ENCODE data around the gene CS. TPM values are rescaled to one million over a fixed set of nuclear protein-coding genes. Genes with fewer than 3 reads are reported as not detected.

CS gene
- polyA plus RNA-seq, 3 donors = 55.7 to 156 (median 86.1) TPM

DNA sequence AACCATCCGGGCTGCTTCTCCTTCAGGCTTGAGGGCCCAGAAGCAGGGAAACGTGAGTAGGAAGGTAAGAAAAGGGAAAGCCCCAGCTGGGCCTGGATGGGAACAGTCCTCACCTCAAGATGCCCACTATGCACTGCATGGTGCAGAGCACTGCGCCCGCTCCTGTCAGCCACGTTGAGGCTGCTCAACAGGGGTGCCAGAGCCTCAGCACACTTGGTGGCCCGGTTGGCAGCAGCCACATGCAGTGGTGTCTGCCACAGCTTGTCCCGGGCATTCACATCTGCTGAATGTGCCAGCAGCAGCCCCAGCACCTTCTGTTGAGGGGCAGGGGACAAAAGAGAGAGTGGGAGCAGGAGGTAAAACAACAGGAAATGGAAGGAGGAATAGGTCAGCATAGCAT, 44.5 kb downstream of the CS start:
- Mint-ChIP-seq H3K27ac (peak overlapping the region in 2 of 7 donors; percentile 32 to 77), H3K4me3 (no peak overlapping the region), H3K9me3 (no peaks in the 10 kb centered on the region), H3K27me3 (ENCODE audit: low read depth in 3 of 3) (peaks cover 0 to 1% (median 0%) of the 10 kb centered on the region in 3 donors), H3K36me3 (peaks cover 46 to 56% of the 10 kb centered on the region in 2 donors), H3K4me1 (peaks cover 18% of the 10 kb centered on the region)
- no peaks in the 10 kb centered on the region for H3K27me3 ChIP-seq (ENCODE audit: control insufficient read depth in 2 of 2, insufficient read depth in 2 of 2, low read length in 2 of 2)
- intact Hi-C loops (cut with micrococcal nuclease) = loop anchor here (5.0 to 10.0 kb wide), 2 partner anchors 48 to 61 kb away; no protein-coding TSS in a partner anchor
- H3K27ac ChIP-seq (ENCODE audit: low read depth in 1 of 2, low read length in 2 of 2) = no peak overlapping the region
- 89% methylated on average over 3 of the region's 7 CpGs for WGBS (ENCODE audit: insufficient coverage)
- no peaks in the 10 kb centered on the region for H3K9me3 ChIP-seq (replicated peaks in 1 of 2; ENCODE audit: control insufficient read depth in 1 of 2, insufficient read depth in 1 of 2, low read length in 2 of 2)
- peaks cover 18% of the 10 kb centered on the region for H3K79me2 ChIP-seq (ENCODE audit: insufficient read depth, low read length)
- TF ChIP-seq, protein P1, sequence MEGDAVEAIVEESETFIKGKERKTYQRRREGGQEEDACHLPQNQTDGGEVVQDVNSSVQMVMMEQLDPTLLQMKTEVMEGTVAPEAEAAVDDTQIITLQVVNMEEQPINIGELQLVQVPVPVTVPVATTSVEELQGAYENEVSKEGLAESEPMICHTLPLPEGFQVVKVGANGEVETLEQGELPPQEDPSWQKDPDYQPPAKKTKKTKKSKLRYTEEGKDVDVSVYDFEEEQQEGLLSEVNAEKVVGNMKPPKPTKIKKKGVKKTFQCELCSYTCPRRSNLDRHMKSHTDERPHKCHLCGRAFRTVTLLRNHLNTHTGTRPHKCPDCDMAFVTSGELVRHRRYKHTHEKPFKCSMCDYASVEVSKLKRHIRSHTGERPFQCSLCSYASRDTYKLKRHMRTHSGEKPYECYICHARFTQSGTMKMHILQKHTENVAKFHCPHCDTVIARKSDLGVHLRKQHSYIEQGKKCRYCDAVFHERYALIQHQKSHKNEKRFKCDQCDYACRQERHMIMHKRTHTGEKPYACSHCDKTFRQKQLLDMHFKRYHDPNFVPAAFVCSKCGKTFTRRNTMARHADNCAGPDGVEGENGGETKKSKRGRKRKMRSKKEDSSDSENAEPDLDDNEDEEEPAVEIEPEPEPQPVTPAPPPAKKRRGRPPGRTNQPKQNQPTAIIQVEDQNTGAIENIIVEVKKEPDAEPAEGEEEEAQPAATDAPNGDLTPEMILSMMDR (IDR thresholded peaks at IDR 0.05) = no peak
- no peak overlapping the region for H3K4me2 ChIP-seq (replicated peaks; ENCODE audit: extremely low read depth, low read length, poor library complexity, severe bottlenecking)
- H3K4me1 ChIP-seq (ENCODE audit: control insufficient read depth in 1 of 2, insufficient read depth in 2 of 2, low read length in 2 of 2) = peaks cover 17 to 18% of the 10 kb centered on the region in 2 donors
- H4K20me1 ChIP-seq (ENCODE audit: insufficient read depth, low read length) = peaks cover 14% of the 10 kb centered on the region
- no peak overlapping the region for H3K4me3 ChIP-seq (replicated peaks in 1 of 3; ENCODE audit: low read depth in 2 of 3, low read length in 3 of 3)
- peaks cover 49 to 59% of the 10 kb centered on the region in 2 donors for H3K36me3 ChIP-seq (replicated peaks in 1 of 2; ENCODE audit: control insufficient read depth in 1 of 2, insufficient read depth in 2 of 2, low read length in 2 of 2)
- no peak overlapping the region for H3K9ac ChIP-seq (ENCODE audit: insufficient read depth, low read length, poor library complexity, severe bottlenecking)
- no peak overlapping the region for H2AFZ ChIP-seq (ENCODE audit: insufficient read depth, low read depth, low read length, poor library complexity, severe bottlenecking)
- no peak for DNase-seq

DNA sequence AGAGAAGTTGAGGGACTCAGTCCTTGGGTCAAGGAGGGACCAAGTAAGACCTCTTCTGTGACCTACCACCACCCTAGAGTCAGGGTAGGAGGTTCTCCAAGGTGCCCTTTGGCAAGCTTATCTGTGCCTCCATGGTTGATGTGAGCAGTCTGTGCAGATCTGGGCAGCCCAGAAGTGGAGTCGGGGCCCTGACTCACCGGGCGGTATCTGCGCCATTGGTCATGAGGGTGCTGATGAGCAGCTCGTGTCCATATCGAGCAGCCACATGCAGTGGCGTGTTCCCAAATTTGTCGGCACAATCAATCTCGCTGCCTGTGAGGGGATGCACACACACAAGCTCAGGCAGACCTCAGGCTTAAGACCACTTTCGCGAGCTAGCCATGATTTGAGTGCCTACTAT, 47.0 kb downstream of the CS start:
- Mint-ChIP-seq H3K36me3 (peaks cover 62 to 76% of the 10 kb centered on the region in 2 donors), H3K27ac (no peak overlapping the region), H3K4me3 (no peak overlapping the region), H3K4me1 (peaks cover 11% of the 10 kb centered on the region), H3K9me3 (no peaks in the 10 kb centered on the region), H3K27me3 (ENCODE audit: low read depth in 3 of 3) (peaks cover 0 to 1% (median 0%) of the 10 kb centered on the region in 3 donors)
- Histone ChIP-seq H4K20me1 (ENCODE audit: insufficient read depth, low read length) (peaks cover 14% of the 10 kb centered on the region), H3K79me2 (ENCODE audit: insufficient read depth, low read length) (peaks cover 18% of the 10 kb centered on the region), H3K4me1 (ENCODE audit: control insufficient read depth in 1 of 2, insufficient read depth in 2 of 2, low read length in 2 of 2) (peaks cover 9% of the 10 kb centered on the region in 2 donors), H3K27me3 (ENCODE audit: control insufficient read depth in 2 of 2, insufficient read depth in 2 of 2, low read length in 2 of 2) (no peaks in the 10 kb centered on the region), H3K36me3 (replicated peaks in 1 of 2; ENCODE audit: control insufficient read depth in 1 of 2, insufficient read depth in 2 of 2, low read length in 2 of 2) (peaks cover 70 to 75% of the 10 kb centered on the region in 2 donors), H3K9me3 (replicated peaks in 1 of 2; ENCODE audit: control insufficient read depth in 1 of 2, insufficient read depth in 1 of 2, low read length in 2 of 2) (no peaks in the 10 kb centered on the region), H3K4me2 (replicated peaks; ENCODE audit: extremely low read depth, low read length, poor library complexity, severe bottlenecking) (no peak overlapping the region), H3K4me3 (replicated peaks in 1 of 3; ENCODE audit: low read depth in 2 of 3, low read length in 3 of 3) (no peak overlapping the region), H2AFZ (ENCODE audit: insufficient read depth, low read depth, low read length, poor library complexity, severe bottlenecking) (no peak overlapping the region), H3K27ac (ENCODE audit: low read depth in 1 of 2, low read length in 2 of 2) (no peak overlapping the region), H3K9ac (ENCODE audit: insufficient read depth, low read length, poor library complexity, severe bottlenecking) (no peak overlapping the region)
- intact Hi-C loops (cut with micrococcal nuclease) = loop anchor here in 1 of 2 donors (10.0 kb wide), 1 partner anchor 58 kb away; no protein-coding TSS in a partner anchor
- WGBS (ENCODE audit: insufficient coverage) = 96% methylated on average over 11 of the region's 11 CpGs
- DNase-seq = no peak
- TF ChIP-seq, protein P1 (IDR thresholded peaks at IDR 0.05) = no peak

Data from CD14-positive monocyte (primary cell).